H7 (cell line): ENCODE results near the gene CAMK1D. TPM values are rescaled to one million over a fixed set of nuclear protein-coding genes. Genes with fewer than 3 reads are reported as not detected.
A peak's percentile ranks its signal among the peaks of the same experiment; 100 is the strongest.
"Not testable (repeated sequence)": the region's sequence is repeated elsewhere in the genome, so short reads cannot be mapped to it uniquely, and the experiment has no call there.

Experiments used
- DNase-seq: peaks from one replicate; pipeline ENCODE4 v3.0.0; 2012
- H3K27me3 ChIP-seq: 2 replicates; pipeline ENCODE4 v1.6.0; 2011; ENCODE audit warnings: mild to moderate bottlenecking, low read length; ENCODE audit not compliant: control insufficient read depth, insufficient read depth
- H3K36me3 ChIP-seq: replicated peaks from 2 replicates; pipeline ENCODE4 v1.5.1; 2011; ENCODE audit warnings: low read length; ENCODE audit not compliant: control insufficient read depth, insufficient read depth
- H3K4me3 ChIP-seq: 2 replicates; pipeline ENCODE4 v1.5.1; 2011; ENCODE audit warnings: low read depth, mild to moderate bottlenecking, control low read depth, low read length, moderate library complexity; ENCODE audit not compliant: insufficient read depth
- total RNA-seq: library from RNA; depleted of rRNA; stranded (reverse); fragments of >200 nt; shearing (Covaris generic); gene quantifications from 2 replicates; pipeline ENCODE4 v1.2.3, GENCODE V29; 2014

Gene CAMK1D
- total RNA-seq, 1 experiment from 2014 or later, result 2.9 TPM

DNA sequence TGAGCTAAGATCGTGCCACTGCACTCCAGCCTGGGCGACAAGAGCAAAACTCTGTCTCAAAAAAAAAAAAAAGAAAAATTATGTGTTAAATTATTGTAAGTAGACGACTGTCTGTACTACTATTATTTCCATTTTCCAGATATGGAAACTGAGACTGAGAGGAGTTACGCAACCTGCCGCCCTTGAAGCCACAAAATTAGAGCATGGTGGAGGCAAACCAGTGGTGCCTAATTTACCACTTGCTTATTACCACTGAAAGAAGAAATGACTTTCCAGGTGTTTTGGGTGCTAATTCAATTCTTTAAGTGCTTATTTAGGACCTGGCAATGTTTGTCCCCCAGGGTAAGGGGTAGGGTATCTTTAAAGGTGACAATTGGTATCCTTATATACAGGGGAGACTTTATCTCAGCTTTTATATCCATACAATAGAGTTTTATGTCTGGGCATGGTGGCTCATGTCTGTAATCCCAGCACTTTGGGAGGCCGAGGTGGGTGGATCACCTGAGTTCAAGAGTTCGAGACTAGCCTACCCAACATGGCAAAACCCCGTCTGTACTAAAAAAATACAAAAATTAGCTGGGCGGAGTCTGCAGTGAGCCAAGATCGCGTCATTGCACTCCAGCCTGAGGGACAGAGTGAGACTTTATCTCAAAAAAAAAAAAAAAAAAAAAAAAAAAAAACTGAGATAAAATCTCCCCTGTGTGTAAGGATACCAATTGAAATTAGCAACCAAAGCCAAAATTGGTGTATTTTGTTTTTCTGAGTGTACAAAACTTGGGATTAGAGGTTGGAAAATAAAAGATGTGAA lies 16.6 kb upstream of the CAMK1D start:
- Histone ChIP-seq H3K27me3 (no peaks in the 10 kb centered on the region), H3K36me3 (no peaks in the 10 kb centered on the region), H3K4me3 (no peak overlapping the region)
- DNase-seq, result no peak

DNA sequence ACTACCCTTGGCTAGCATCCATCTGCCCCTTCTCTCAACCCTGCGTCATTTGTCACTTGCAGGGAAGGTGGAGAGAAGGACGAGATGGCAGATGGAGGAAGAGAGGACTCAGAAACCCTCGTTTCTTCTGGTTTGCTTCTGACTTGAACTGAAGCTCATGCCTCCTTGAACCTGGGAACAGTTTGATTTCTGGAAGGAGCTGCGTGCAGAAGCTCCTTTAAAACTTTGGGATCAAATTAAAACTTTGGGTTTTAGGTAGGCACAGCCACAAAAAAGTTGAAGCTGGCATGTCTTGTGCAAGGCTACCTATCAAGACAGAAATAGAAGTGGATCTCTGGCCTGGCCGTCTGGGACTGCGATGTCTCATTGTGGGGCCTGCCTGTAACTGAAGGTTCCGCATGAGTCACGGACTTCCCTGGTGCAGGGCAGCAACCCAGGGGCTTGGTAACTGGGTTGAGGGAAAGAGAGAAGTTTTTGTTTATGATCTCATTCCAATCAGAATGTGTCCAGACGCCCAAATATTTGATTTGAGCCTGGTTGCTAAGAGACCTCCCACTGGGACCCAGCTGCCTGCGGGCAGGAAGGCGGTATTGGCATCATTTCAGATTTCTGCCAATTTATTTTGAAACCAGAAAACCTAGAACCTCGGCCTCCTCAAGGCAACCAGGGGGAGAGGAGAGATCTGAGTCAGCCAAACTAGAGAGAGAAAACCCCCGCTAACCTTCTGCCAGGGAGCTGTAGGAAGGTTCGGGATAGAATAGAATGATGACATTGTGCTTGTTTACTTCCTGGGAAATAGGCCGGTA lies 15.8 kb upstream of the CAMK1D start:
- no peak for DNase-seq
- Histone ChIP-seq H3K27me3 (no peaks in the 10 kb centered on the region), H3K4me3 (no peak overlapping the region), H3K36me3 (no peaks in the 10 kb centered on the region)

DNA sequence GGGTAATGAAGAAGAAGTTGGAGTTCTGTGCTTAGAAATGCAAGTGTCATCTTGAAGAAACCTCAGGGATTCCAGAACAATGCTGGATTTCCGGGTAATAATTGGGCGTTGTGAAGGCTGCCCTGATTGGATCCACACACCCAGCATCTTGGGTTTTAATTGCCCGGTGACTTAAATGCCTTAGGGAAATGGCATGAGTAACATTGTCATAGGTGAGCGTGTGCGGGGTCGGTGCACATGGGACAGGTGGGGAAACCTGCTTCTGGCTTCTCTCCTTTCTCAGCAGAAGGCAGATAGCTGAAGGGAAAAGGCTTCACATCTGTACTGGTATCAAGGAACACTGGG lies 15.2 kb upstream of the CAMK1D start:
- Histone ChIP-seq H3K36me3 (no peaks in the 10 kb centered on the region), H3K27me3 (no peaks in the 10 kb centered on the region), H3K4me3 (no peak overlapping the region)
- DNase-seq, result no peak

GRCh38 chr10:12335169-12335568 lies 14.2 kb upstream of the CAMK1D start:
- not testable (repeated sequence) for H3K27me3 ChIP-seq, H3K36me3 ChIP-seq, H3K4me3 ChIP-seq, DNase-seq

- DNase-seq, result no peak
- Histone ChIP-seq H3K36me3 (no peaks in the 10 kb centered on the region), H3K4me3 (no peak overlapping the region), H3K27me3 (no peaks in the 10 kb centered on the region)
Measured at GRCh38 chr10:12337453-12338372, 11.6 kb upstream of the CAMK1D start.

GRCh38 chr10:12338981-12339380 lies 10.4 kb upstream of the CAMK1D start:
- DNase-seq, result no peak
- no peak overlapping the region for H3K4me3 ChIP-seq
- no peaks in the 10 kb centered on the region for H3K27me3 ChIP-seq
- no peaks in the 10 kb centered on the region for H3K36me3 ChIP-seq

DNA sequence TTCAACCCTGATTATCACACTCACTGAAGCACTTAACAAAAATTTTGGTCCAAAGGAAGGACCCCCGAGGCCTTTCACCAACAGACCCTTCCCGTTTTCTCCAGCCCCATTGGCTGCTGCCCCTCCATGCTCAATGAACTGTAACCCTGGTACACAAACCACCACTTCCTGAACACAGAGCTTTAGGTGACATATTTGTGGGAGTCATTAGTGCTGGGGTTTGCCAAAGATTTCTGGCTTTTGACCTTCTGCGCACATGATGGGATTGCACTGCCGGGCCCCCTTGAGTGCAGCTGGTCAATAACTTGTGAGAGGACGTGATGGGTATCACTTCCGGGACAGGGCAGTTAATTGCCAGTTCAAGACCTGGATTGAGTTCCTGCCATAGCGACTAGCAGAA lies 9.0 kb upstream of the CAMK1D start:
- Histone ChIP-seq H3K27me3 (no peaks in the 10 kb centered on the region), H3K4me3 (no peak overlapping the region), H3K36me3 (no peaks in the 10 kb centered on the region)
- peak; percentile 5 for DNase-seq

DNA sequence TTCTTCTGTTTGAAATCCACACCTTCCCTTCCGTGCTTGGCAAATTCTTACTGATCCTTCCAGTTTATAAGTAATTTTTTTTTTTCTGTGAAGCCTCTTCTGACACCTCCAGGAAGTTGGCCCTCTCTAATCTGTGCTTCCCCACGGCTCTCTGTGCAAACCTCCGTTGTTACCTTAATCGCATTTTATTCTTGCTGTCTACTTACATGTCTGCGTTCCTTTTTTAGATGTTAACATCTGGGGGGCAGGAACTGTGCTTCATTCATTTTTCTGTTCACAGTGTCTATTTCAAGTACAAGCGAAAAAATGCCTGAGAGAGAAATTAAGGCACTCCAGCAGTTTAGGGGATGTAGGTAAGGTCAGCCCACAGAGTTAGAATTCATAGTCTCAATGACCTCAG lies 8.4 kb upstream of the CAMK1D start:
- H3K4me3 ChIP-seq, result no peak overlapping the region
- no peaks in the 10 kb centered on the region for H3K36me3 ChIP-seq
- no peaks in the 10 kb centered on the region for H3K27me3 ChIP-seq
- DNase-seq, result no peak

DNA sequence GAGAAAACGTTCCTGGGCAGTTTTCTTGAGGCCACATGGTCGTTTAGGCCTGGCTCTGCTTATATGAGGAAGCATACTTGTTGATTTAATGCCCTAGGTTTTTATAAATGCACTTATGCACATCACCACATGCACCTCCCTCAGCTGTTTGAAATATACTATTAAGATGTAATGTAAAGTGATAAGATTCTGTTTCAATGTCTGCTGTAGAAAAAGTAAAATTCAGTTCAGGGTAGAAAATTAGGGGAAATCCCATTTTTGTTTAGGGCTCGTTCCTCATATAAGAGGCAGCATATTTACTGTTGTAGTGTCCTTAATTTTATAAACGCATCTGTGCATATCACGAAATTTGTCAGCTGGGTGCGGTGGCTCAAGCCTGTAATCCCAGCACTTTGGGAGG lies 7.8 kb upstream of the CAMK1D start:
- H3K4me3 ChIP-seq, result no peak overlapping the region
- H3K36me3 ChIP-seq, result no peaks in the 10 kb centered on the region
- no peak for DNase-seq
- no peaks in the 10 kb centered on the region for H3K27me3 ChIP-seq

GRCh38 chr10:12344375-12345110 lies 4.8 kb upstream of the CAMK1D start:
- Histone ChIP-seq H3K27me3 (peaks cover 10% of the 10 kb centered on the region), H3K36me3 (no peaks in the 10 kb centered on the region), H3K4me3 (no peak overlapping the region)
- DNase-seq, result no peak

- Histone ChIP-seq H3K27me3 (peaks cover 28% of the 10 kb centered on the region), H3K4me3 (no peak overlapping the region), H3K36me3 (no peaks in the 10 kb centered on the region)
- no peak for DNase-seq
Measured at GRCh38 chr10:12346707-12347106, 2.6 kb upstream of the CAMK1D start.

DNA sequence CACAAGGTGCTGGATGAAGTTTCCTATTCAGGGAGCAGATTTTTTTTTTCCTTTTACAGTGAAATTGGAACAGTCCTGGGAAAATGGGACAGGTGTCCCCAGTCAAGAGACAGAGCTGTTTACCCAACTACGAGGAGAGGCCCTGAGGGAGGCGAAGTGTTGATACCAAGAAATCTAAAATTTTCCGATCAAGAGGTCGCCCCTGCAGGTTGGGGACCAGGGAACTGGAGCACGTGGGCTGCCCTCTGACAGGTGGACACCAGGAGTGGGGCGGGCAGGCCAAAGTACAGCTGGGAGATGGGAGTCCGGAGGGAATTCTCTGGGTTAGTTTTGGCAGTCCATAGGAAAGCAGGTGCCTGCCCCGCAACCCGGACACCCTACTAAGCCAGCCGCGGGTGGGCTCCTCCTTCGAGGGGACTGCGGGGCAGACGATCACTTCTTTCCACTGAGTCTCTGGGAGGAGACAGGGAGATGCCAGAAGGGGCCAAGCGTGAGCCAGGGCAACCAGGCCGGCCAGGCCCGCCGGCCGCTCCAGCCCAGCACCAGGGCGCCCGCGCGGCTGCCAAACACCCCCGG lies 965 bp upstream of the CAMK1D start:
- Histone ChIP-seq H3K4me3 (peak overlapping the region; percentile 84), H3K36me3 (no peaks in the 10 kb centered on the region), H3K27me3 (peaks cover 30% of the 10 kb centered on the region)
- no peak for DNase-seq

- H3K27me3 ChIP-seq, result peaks cover 30% of the 10 kb centered on the region
- DNase-seq, result no peak
- peak overlapping the region; percentile 84 for H3K4me3 ChIP-seq
- no peaks in the 10 kb centered on the region for H3K36me3 ChIP-seq
Measured at GRCh38 chr10:12349629-12350166, 351 bp downstream of the CAMK1D start.
